ENCODE data around the gene MCRS1. TPM values are rescaled to one million over a fixed set of nuclear protein-coding genes. Genes with fewer than 3 reads are reported as not detected.

MCRS1 gene
- total RNA-seq, 1 experiment from 2014 or later: 103 TPM

DNA sequence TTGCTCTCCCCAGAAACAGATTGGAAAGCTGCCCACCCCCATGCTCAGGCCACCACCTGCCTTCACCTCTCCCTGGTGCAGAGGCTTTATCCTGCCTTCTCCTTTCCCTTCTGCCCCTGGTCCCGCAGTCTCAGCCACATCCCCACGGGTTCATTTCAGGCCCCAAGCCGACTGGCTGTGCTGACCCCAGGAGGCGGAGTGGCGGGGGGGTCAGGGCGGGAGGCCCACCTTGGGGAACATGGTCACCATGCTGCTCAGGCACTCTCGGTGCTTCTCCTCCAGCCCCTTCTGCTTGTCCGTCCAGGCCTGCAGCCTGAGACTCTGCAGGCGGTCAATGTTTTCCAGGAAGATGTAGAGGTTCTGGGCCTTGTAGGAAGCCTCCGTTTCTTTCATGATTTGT, 30.6 kb upstream of the MCRS1 start:
- H3K23me2 ChIP-seq (ENCODE audit: insufficient read length, low read depth, low read length, poor library complexity, severe bottlenecking): no peaks in the 10 kb centered on the region
- no peak overlapping the region for H3K56ac ChIP-seq (ENCODE audit: insufficient read length, low read depth, low read length)
- no peak overlapping the region for H2BK5ac ChIP-seq (ENCODE audit: insufficient read length, low read length)
- peak; percentile 25 for DNase-seq
- H3K79me2 ChIP-seq (ENCODE audit: insufficient read depth, low read length): no peaks in the 10 kb centered on the region
- H3K14ac ChIP-seq (ENCODE audit: insufficient read depth, low read length): no peak overlapping the region
- Mint-ChIP-seq H3K27me3 (ENCODE audit: low read depth) (peaks cover 1% of the 10 kb centered on the region; the same call in 1 of the 2 replicates), H3K4me1 (peaks cover 0 to 5% of the 10 kb centered on the region in 2 experiments; a peak in 2 of 4 replicates), H3K36me3 (ENCODE audit: insufficient read depth in 1 of 3, low read depth in 3 of 3) (peaks cover 0 to 6% (median 4%) of the 10 kb centered on the region in 3 experiments; a peak in 4 of 7 replicates), H3K4me3 (no peak overlapping the region), H3K27ac (peak overlapping the region in 1 of 3 experiments; percentile 28; a peak in 2 of 7 replicates), H3K9me3 (no peaks in the 10 kb centered on the region)
- no peak overlapping the region for H3K4ac ChIP-seq (ENCODE audit: low read depth, low read length)
- no peaks in the 10 kb centered on the region for H3K9me3 ChIP-seq (ENCODE audit: control insufficient read depth, low read depth, low read length)
- H4K20me1 ChIP-seq (ENCODE audit: control insufficient read depth, insufficient read depth, insufficient read length): no peaks in the 10 kb centered on the region
- no peaks in the 10 kb centered on the region for H3K79me1 ChIP-seq (ENCODE audit: insufficient read depth, low read depth, low read length, poor library complexity, severe bottlenecking)
- H4K5ac ChIP-seq (ENCODE audit: insufficient read length, low read depth, low read length): no peak overlapping the region
- H3K27ac ChIP-seq (ENCODE audit: insufficient read length, low read depth, low read length): no peak overlapping the region
- no peak overlapping the region for H3T11ph ChIP-seq (ENCODE audit: low read length)
- H4K8ac ChIP-seq (replicated peaks; ENCODE audit: insufficient read length, low read depth, low read length): no peak overlapping the region
- no peak overlapping the region for H3K9ac ChIP-seq (ENCODE audit: extremely low read depth, insufficient read length, low read length)
- no peak overlapping the region for H4K91ac ChIP-seq (ENCODE audit: insufficient read length, low read depth, low read length)
- peaks cover 2% of the 10 kb centered on the region; the same call in 1 of the 2 replicates for H3K27me3 ChIP-seq (ENCODE audit: insufficient read depth, low read length)
- no peak overlapping the region for H3K4me2 ChIP-seq (ENCODE audit: insufficient read depth, insufficient read length, low read length)
- no peak overlapping the region for H2AK5ac ChIP-seq (ENCODE audit: insufficient read length, low read length)
- H2BK120ac ChIP-seq (ENCODE audit: low read depth, low read length, poor library complexity, severe bottlenecking): no peak overlapping the region
- no peak for TF ChIP-seq CTCF (conservative IDR thresholded peaks at IDR 0.05)
- no peaks in the 10 kb centered on the region for H3K4me1 ChIP-seq (ENCODE audit: insufficient read depth, low read length)
- no peak overlapping the region for H2AFZ ChIP-seq (ENCODE audit: low read length)
- no CpG with 5 or more reads among the region's 10 CpGs for WGBS (ENCODE audit: extremely low coverage, insufficient read length, low lambda C conversion rate)
- H2BK12ac ChIP-seq (ENCODE audit: insufficient read length, low read depth, low read length): no peak overlapping the region
- H2BK15ac ChIP-seq (ENCODE audit: low read depth, low read length): no peak overlapping the region
- no peak overlapping the region for H2BK20ac ChIP-seq (ENCODE audit: low read depth, low read length, poor library complexity, severe bottlenecking)
- H3K18ac ChIP-seq (ENCODE audit: insufficient read length, low read depth, low read length): no peak overlapping the region
- H3K23ac ChIP-seq (ENCODE audit: insufficient read length, low read depth, low read length): no peak overlapping the region

Measured in H9 (cell line).